ENCODE data around the gene GPR3.

DNA sequence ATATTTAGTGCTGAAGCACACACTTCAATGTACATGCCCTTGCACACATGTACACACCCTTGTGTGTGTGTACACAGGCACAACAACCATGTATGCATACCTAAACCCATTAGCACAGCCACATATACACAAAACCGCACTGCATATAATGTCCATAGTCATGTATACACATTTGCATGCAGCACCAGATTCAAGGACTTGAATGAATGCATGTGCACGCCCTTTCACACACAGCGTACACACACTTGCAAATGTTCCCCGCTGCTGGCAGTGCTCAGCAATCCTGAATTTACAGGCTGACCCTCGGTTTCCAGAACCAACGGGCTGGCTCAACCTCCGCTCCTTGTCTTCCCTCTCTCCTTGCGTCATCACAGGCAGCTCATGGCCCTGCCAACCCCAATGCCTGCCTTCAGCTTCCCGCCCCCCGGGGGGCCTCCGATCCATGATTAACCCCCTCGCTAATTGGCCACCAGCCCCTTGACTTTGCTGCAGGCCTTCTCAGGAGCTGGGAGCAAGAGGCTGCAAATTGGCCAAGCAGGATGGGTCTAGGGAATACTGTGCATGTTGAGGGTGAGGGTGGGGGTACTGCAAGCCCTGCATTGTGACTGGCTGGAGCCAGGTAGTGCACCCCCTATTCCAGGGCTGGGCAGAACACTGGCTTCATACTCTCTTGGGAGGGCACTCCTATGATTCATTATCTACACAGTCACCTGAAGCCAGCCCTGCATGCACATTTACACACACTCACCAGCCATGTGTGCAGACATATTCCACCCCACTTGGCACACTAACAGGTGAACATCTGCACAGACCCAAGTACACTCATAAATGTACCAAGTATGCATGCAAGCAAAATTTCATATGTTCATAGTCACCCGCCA lies 7.9 kb downstream of the GPR3 start:
- TF ChIP-seq, protein P1, sequence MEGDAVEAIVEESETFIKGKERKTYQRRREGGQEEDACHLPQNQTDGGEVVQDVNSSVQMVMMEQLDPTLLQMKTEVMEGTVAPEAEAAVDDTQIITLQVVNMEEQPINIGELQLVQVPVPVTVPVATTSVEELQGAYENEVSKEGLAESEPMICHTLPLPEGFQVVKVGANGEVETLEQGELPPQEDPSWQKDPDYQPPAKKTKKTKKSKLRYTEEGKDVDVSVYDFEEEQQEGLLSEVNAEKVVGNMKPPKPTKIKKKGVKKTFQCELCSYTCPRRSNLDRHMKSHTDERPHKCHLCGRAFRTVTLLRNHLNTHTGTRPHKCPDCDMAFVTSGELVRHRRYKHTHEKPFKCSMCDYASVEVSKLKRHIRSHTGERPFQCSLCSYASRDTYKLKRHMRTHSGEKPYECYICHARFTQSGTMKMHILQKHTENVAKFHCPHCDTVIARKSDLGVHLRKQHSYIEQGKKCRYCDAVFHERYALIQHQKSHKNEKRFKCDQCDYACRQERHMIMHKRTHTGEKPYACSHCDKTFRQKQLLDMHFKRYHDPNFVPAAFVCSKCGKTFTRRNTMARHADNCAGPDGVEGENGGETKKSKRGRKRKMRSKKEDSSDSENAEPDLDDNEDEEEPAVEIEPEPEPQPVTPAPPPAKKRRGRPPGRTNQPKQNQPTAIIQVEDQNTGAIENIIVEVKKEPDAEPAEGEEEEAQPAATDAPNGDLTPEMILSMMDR (IDR thresholded peaks at IDR 0.05) = no peak
- no peak for TF ChIP-seq POLR2A (IDR thresholded peaks at IDR 0.05)

Measured in Peyer's patch (tissue), 4 donors.